OCI-LY1 (cell line): ENCODE data around the gene DDIT4.
A peak's percentile ranks its signal among the peaks of the same experiment; 100 is the strongest.
"Not testable (repeated sequence)": the region's sequence is repeated elsewhere in the genome, so short reads cannot be mapped to it uniquely, and the experiment has no call there.

Experiments
- H2AFZ ChIP-seq: fragments of 200-600 bp; sonication (generic), shearing (Covaris generic); 2 replicates; pipeline ENCODE4 v1.6.0; 2014; ENCODE audit warnings: antibody characterized with exemption, mild to moderate bottlenecking, low read length
- H3F3A ChIP-seq: fragments of 200-600 bp; sonication (generic), shearing (Covaris generic); 2 replicates; pipeline ENCODE4 v1.6.0; 2014; ENCODE audit warnings: mild to moderate bottlenecking, antibody characterized with exemption, low read length, moderate library complexity; ENCODE audit not compliant: insufficient read depth
- H3K27ac ChIP-seq: fragments of 200-600 bp; sonication (generic); 2 replicates; pipeline ENCODE4 v1.5.1; 2014; ENCODE audit warnings: low read length, mixed run types, mild to moderate bottlenecking, low read depth; ENCODE audit not compliant: poor library complexity, severe bottlenecking
- H3K27me3 ChIP-seq: fragments of 200-600 bp; sonication (generic); 2 replicates; pipeline ENCODE4 v1.6.0; 2014; ENCODE audit warnings: antibody characterized with exemption, mild to moderate bottlenecking, low read length, moderate library complexity; ENCODE audit not compliant: insufficient read depth
- H3K36me3 ChIP-seq: fragments of 200-600 bp; sonication (generic); 2 replicates; pipeline ENCODE4 v1.6.1; 2014; ENCODE audit warnings: mild to moderate bottlenecking, antibody characterized with exemption, low read length, moderate library complexity, mixed read lengths; ENCODE audit not compliant: insufficient read depth
- H3K4me1 ChIP-seq: fragments of 200-600 bp; sonication (generic); 2 replicates; pipeline ENCODE4 v1.5.1; 2014; ENCODE audit warnings: mild to moderate bottlenecking, low read length, moderate library complexity; ENCODE audit not compliant: insufficient read depth, severe bottlenecking
- H3K4me2 ChIP-seq: fragments of 200-600 bp; sonication (generic), shearing (Covaris generic); 2 replicates; pipeline ENCODE4 v1.6.1; 2014; ENCODE audit warnings: low read length
- H3K4me3 ChIP-seq: fragments of 200-600 bp; sonication (generic); 2 replicates; pipeline ENCODE4 v1.5.1; 2014; ENCODE audit warnings: low read length, low read depth, mild to moderate bottlenecking, mixed read lengths; ENCODE audit not compliant: poor library complexity, severe bottlenecking
- H3K79me2 ChIP-seq: fragments of 200-600 bp; shearing (Covaris generic); 2 replicates; pipeline ENCODE4 v1.6.1; 2016; ENCODE audit warnings: mixed run types, low read length, mixed read lengths; ENCODE audit not compliant: insufficient read depth
- H3K9ac ChIP-seq: fragments of 200-600 bp; sonication (generic), shearing (Covaris generic); 2 replicates; pipeline ENCODE4 v1.6.1; 2014; ENCODE audit warnings: mild to moderate bottlenecking, low read length, mixed read lengths
- H3K9me2 ChIP-seq: fragments of 200-600 bp; sonication (generic), shearing (Covaris generic); 2 replicates; pipeline ENCODE4 v1.6.1; 2014; ENCODE audit warnings: low read depth, mild to moderate bottlenecking, low read length, mixed read lengths
- H3K9me3 ChIP-seq: fragments of 200-600 bp; shearing (Covaris generic); 2 replicates; pipeline ENCODE4 v1.6.1; 2014; ENCODE audit warnings: low read length, mixed read lengths
- H4K20me1 ChIP-seq: fragments of 200-600 bp; sonication (generic), shearing (Covaris generic); 2 replicates; pipeline ENCODE4 v1.6.0; 2016; ENCODE audit warnings: mild to moderate bottlenecking, low read length; ENCODE audit not compliant: insufficient read depth
- EZH2 ChIP-seq: fragments of 200-600 bp; sonication (generic), shearing (Covaris generic); IDR thresholded peaks from 2 replicates; pipeline ENCODE4 v1.8.0; 2017; ENCODE audit warnings: borderline replicate concordance, mixed run types, mild to moderate bottlenecking, antibody characterized with exemption, low read length, moderate library complexity, mixed read lengths
- TF ChIP-seq, protein P1 (sequence below): fragments of 200-600 bp; sonication (generic), shearing (Covaris generic); IDR thresholded peaks from 2 replicates; pipeline ENCODE4 v1.5.1; 2017; ENCODE audit warnings: mild to moderate bottlenecking, antibody characterized with exemption, low read length, moderate library complexity, mixed read lengths

Gene DDIT4, protein sequence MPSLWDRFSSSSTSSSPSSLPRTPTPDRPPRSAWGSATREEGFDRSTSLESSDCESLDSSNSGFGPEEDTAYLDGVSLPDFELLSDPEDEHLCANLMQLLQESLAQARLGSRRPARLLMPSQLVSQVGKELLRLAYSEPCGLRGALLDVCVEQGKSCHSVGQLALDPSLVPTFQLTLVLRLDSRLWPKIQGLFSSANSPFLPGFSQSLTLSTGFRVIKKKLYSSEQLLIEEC

DNA sequence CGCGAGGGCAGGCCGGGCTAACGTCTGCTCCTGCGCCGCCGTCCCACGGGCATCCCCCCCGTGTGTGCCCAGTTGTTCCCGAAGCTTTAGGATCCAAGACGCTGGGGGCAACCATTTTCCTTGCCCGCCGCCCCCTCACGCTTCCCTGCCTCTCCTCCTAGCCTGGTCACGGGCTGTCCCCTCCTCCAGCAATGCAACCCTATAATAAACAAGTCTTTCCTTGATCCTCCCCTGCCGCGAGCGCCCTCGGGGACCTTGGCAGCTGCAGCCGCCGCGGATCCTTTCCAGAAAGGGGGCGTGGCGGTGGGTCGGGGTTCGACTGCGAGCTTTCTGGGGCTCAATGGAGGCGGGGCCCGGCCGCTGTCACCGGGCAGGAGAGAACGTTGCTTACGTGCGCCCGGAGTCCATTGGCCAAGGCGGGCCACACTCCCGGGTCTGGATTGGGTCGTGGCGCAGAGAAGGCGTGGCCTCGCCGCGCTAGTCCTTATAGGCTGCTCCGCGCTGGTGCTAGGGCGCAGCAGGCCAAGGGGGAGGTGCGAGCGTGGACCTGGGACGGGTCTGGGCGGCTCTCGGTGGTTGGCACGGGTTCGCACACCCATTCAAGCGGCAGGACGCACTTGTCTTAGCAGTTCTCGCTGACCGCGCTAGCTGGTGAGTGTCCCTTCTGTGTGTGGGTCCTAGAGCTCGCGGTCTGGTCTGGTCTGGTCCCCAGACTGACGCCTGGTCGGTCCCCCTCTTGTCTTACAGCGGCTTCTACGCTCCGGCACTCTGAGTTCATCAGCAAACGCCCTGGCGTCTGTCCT, at the start of gene DDIT4:
Gene DDIT4, plus strand, starts transcription at position 515 of the 803 bp plus-strand sequence. CDS start 293 bp downstream, outside the sequence.
- peak within 1 kb of the TSS; percentile 92 for H3K9ac ChIP-seq
- H3K79me2 ChIP-seq = no peaks in the 10 kb centered on the region
- peak within 1 kb of the TSS; percentile 84 for H3K4me2 ChIP-seq
- peak within 1 kb of the TSS; percentile 92 for H3K27ac ChIP-seq
- TF ChIP-seq, protein P1, sequence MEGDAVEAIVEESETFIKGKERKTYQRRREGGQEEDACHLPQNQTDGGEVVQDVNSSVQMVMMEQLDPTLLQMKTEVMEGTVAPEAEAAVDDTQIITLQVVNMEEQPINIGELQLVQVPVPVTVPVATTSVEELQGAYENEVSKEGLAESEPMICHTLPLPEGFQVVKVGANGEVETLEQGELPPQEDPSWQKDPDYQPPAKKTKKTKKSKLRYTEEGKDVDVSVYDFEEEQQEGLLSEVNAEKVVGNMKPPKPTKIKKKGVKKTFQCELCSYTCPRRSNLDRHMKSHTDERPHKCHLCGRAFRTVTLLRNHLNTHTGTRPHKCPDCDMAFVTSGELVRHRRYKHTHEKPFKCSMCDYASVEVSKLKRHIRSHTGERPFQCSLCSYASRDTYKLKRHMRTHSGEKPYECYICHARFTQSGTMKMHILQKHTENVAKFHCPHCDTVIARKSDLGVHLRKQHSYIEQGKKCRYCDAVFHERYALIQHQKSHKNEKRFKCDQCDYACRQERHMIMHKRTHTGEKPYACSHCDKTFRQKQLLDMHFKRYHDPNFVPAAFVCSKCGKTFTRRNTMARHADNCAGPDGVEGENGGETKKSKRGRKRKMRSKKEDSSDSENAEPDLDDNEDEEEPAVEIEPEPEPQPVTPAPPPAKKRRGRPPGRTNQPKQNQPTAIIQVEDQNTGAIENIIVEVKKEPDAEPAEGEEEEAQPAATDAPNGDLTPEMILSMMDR = no peak
- TF ChIP-seq EZH2 = no peak
- H3F3A ChIP-seq = peaks cover 9% of the 10 kb centered on the region; the same call in 1 of the 2 replicates
- H3K4me1 ChIP-seq = peaks cover 29% of the 10 kb centered on the region
- H3K36me3 ChIP-seq = peaks cover 25% of the 10 kb centered on the region
- peak within 1 kb of the TSS; percentile 87 for H3K4me3 ChIP-seq
- H3K9me3 ChIP-seq = no peaks in the 10 kb centered on the region
- no peaks in the 10 kb centered on the region for H3K27me3 ChIP-seq
- H4K20me1 ChIP-seq = no peaks in the 10 kb centered on the region
- H2AFZ ChIP-seq = no peak within 1 kb of the TSS
- H3K9me2 ChIP-seq = no peaks in the 10 kb centered on the region

DNA sequence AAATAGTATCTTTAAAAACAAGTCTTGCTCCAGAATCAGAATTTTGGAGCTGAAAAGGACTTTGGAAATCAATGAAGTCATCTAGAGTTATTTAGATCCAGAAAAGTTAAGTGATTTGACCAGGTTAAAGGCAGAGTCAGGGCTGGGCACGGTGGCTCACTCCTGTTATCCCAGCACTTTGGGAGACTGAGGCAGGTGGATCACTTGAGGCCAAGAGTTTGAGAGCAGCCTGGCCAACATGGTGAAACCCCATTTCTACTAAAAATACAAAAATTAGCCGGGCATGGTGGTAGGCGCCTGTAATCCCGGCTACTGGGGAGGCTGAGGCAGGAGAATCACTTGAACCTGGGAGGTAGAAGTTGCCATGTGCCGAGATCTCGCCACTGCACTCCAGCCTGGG, 49.5 kb upstream of the DDIT4 start:
- H3K36me3 ChIP-seq = peaks cover 31% of the 10 kb centered on the region; the same call in 1 of the 2 replicates
- peaks cover 11% of the 10 kb centered on the region for H3K79me2 ChIP-seq
- H2AFZ ChIP-seq, H3K4me2 ChIP-seq, H4K20me1 ChIP-seq, H3K4me3 ChIP-seq, H3K9ac ChIP-seq, H3K27ac ChIP-seq, H3K9me3 ChIP-seq, H3K27me3 ChIP-seq, H3F3A ChIP-seq, H3K9me2 ChIP-seq: not testable (repeated sequence)
- peaks cover 43% of the 10 kb centered on the region for H3K4me1 ChIP-seq

GRCh38 chr10:72226418-72227027, 47.2 kb upstream of the DDIT4 start:
- H3K4me3 ChIP-seq = no peak overlapping the region
- no peaks in the 10 kb centered on the region for H3K9me2 ChIP-seq
- H3K27ac ChIP-seq = no peak overlapping the region
- H3K9ac ChIP-seq = no peak overlapping the region
- H3K4me1 ChIP-seq = peaks cover 41% of the 10 kb centered on the region
- TF ChIP-seq EZH2 = no peak
- TF ChIP-seq, protein P1 = no peak
- no peaks in the 10 kb centered on the region for H3F3A ChIP-seq
- H3K36me3 ChIP-seq = peaks cover 43% of the 10 kb centered on the region
- H3K9me3 ChIP-seq = no peaks in the 10 kb centered on the region
- no peaks in the 10 kb centered on the region for H4K20me1 ChIP-seq
- H3K4me2 ChIP-seq = no peak overlapping the region
- no peak overlapping the region for H2AFZ ChIP-seq
- peaks cover 6% of the 10 kb centered on the region for H3K79me2 ChIP-seq
- no peaks in the 10 kb centered on the region for H3K27me3 ChIP-seq
